ENCODE results near the gene NR3C2. TPM values are rescaled to one million over a fixed set of nuclear protein-coding genes. Genes with fewer than 3 reads are reported as not detected.

The NR3C2 gene
- total and polyA plus RNA-seq, 2 experiments from 2014 or later, result 1.2 to 3.0 TPM

- Histone ChIP-seq H3K4me1 (ENCODE audit: insufficient read depth) (no peaks in the 10 kb centered on the region), H3K4me2 (no peak overlapping the region), H3K9me2 (ENCODE audit: insufficient read depth) (no peaks in the 10 kb centered on the region), H3K36me3 (ENCODE audit: insufficient read depth) (no peaks in the 10 kb centered on the region), H3K4me3 (no peak overlapping the region), H3K27me3 (ENCODE audit: insufficient read depth) (no peaks in the 10 kb centered on the region), H2AFZ (no peak overlapping the region), H3F3A (replicated peaks; ENCODE audit: low read depth) (no peaks in the 10 kb centered on the region), H3K79me2 (replicated peaks; ENCODE audit: insufficient read depth) (no peaks in the 10 kb centered on the region), H4K20me1 (replicated peaks; ENCODE audit: insufficient read depth) (no peaks in the 10 kb centered on the region), H3K27ac (ENCODE audit: low read depth) (no peak overlapping the region)
- ATAC-seq, result no peak
- Mint-ChIP-seq H3K4me3 (no peak overlapping the region), H3K36me3 (ENCODE audit: low read depth) (no peaks in the 10 kb centered on the region), H3K9me3 (no peaks in the 10 kb centered on the region), H3K27me3 (ENCODE audit: insufficient read depth, low read depth, poor library complexity) (no peaks in the 10 kb centered on the region), H3K4me1 (no peaks in the 10 kb centered on the region; the same call in 2 of the 3 replicates), H3K27ac (no peak overlapping the region)
- TF ChIP-seq REST (IDR thresholded peaks at IDR 0.05; ENCODE audit: unreplicated experiment) (no peak), POLR2AphosphoS5 (IDR thresholded peaks at IDR 0.05; ENCODE audit: low read depth) (no peak), ZNF331 (CRISPR knock-in tag; IDR thresholded peaks at IDR 0.05; ENCODE audit: low read depth) (no peak), STAT1 (IDR thresholded peaks at IDR 0.05; ENCODE audit: unreplicated experiment) (no peak), CREB1 (CRISPR knock-in tag; IDR thresholded peaks at IDR 0.05; ENCODE audit: low read depth) (no peak), ETS1 (IDR thresholded peaks at IDR 0.05) (no peak), ZNF114 (CRISPR knock-in tag; IDR thresholded peaks at IDR 0.05) (no peak), ZNF462 (CRISPR knock-in tag; IDR thresholded peaks at IDR 0.05) (no peak), JUNB (IDR thresholded peaks at IDR 0.05; ENCODE audit: unreplicated experiment) (no peak), NANOG (IDR thresholded peaks at IDR 0.05; ENCODE audit: borderline replicate concordance) (no peak), CTCF (conservative IDR thresholded peaks at IDR 0.05; ENCODE audit: low read depth in 2 of 2) (no peak), EZH2 (IDR thresholded peaks at IDR 0.05; ENCODE audit: low read depth, unreplicated experiment) (no peak), EZH2phosphoT487 (IDR thresholded peaks at IDR 0.05; ENCODE audit: unreplicated experiment) (no peak)
- DNase-seq (ENCODE audit: low spot score), result no peak
These were observed 246.1 kb downstream of the NR3C2 start for GRCh38 chr4:148196164-148196563.
